Inflammatory macrophage treated with lipopolysaccharide for 1 hour (primary cell): Measurements from ENCODE around the gene SLC9C1.
A peak's percentile ranks its signal among the peaks of the same experiment; 100 is the strongest.
"Not testable (repeated sequence)": the region's sequence is repeated elsewhere in the genome, so short reads cannot be mapped to it uniquely, and the experiment has no call there.

Source experiments
- DNase-seq, 2 donors: peaks; one replicate each; pipeline ENCODE4 v3.0.0-alpha.2; 2020 to 2022

SLC9C1 gene

DNA sequence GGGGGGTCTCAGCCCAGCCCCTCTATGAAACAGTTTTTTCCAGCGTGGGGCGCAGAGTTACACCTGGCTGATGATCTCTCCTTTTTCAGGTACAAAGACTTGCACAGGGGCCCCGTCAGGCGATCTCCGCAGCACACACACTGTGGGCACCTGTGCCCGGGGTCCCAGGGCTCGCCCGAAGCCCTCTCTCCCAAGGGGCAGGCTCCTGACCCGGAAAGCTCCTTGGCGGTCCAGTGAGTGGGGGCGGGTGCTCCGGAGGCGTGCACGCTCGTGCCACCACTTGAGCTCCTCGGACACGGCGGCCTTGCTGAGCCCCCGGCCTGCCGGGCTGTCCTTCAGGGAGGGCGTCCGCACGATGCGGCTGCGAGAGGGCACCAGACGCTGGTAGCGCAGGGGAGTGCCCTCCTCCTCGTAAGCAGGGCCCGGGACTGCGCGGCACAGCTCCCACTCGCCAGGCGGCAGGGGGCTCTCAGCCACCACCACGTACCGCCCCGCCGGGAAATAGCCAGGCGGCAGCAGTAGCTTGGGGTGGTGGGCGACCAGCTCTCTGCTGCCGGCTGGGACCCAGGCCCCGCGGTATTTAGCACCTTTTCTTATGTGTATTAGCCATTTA is 108.5 kb downstream of the SLC9C1 start:
- DNase-seq = not testable (repeated sequence)

DNA sequence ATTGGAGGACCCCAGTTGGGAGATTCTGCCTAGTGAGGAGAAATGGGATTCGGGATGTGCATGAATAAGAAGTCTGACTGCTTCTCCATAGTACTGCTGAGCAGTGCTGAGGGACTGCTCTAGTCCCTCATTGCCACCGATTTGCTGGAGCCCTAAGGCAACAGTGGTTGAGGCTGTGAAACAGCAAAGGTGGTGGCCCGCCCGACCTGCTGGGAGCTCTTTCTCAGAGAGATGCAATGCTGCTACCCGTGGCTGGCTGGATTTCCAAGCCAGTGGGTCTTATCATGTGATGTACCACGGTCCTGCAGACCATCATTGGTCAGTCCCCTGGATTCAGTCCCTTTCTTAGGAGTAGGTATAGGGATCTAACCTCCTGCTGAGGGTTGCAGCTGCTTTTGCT is 118.4 kb downstream of the SLC9C1 start:
- no peak for DNase-seq

- DNase-seq = no peak
Measured at GRCh38 chr3:112175037-112175436, 119.0 kb downstream of the SLC9C1 start.

DNA sequence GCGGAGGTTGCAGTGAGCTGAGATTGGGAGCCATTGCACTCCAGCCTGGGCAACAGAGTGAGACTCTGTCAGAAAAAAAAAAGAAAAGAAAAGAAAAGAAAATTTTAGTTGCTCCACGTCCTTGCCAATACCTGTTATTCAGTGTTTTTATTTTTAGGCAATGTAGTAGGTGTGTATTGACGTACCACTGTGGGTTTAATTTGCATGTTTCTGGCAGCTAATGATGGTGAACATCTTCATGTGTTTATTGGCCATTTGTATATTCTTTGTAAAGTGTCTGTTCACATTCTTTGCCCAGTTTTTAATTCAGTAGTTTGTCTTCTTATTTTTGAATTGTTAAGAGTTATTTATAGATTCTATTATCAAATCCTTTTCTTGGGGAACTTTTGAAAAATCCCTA is 122.9 kb downstream of the SLC9C1 start:
- DNase-seq = no peak

DNA sequence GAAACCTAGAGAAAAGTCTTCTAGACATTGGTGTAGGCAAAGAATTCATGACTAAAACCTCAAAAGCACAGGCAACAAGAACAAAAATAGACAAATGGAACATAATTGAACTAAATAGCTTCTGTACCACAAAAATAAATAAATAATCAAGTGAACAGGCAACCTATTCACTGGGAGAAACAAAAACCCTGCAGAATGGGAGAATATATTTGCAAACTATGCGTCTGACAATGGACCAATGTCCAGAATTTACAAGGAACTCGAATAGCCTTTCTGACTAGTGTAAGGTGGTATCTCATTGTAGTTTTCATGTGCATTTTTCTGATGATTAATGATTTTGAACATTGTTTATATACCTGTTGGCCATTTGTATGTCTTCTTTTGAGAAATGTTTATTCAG is 124.0 kb downstream of the SLC9C1 start:
- no peak for DNase-seq

- DNase-seq = no peak
Measured at GRCh38 chr3:112167758-112168157, 126.3 kb downstream of the SLC9C1 start.

DNA sequence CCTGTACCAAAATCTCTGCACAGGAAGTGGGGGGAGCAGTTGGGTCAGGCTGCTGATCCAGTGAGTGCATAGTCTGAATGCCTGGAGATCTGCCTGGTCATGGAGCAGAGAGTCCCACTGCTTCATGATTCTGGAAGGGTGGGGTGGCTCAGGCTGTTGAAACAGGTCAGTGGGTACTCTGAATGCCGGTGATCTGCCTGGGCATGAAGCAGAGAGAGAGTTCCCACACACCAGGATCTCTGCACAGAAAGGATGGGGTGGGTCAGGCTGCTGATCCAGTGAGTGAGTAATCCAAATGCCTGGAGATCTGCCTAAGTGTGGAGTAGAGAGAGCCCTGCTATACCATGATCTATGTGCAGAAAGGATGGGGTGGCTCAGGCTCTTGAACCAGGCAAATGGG is 144.9 kb downstream of the SLC9C1 start:
- no peak for DNase-seq

DNA sequence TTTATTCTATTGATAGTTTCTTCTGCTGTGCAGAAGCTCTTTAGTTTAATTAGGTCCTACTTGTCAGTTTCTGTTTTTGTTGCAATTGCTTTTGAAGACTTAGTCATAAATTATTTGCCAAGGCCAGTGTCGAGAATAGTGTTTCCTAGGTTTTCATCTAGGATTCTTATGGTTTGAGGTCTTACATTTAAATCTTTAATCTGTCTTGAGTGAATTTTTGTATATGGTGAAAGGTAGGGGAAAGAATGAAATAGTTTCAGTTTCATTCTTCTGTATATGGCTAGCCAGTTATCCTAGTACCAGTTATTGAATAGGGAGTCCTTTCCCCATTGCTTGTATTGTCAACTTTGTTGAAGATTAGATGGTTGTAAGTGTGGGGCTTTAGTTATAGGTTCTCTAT is 150.3 kb downstream of the SLC9C1 start:
- no peak for DNase-seq

- no peak for DNase-seq
Measured at GRCh38 chr3:112143251-112143650, 150.8 kb downstream of the SLC9C1 start.

DNA sequence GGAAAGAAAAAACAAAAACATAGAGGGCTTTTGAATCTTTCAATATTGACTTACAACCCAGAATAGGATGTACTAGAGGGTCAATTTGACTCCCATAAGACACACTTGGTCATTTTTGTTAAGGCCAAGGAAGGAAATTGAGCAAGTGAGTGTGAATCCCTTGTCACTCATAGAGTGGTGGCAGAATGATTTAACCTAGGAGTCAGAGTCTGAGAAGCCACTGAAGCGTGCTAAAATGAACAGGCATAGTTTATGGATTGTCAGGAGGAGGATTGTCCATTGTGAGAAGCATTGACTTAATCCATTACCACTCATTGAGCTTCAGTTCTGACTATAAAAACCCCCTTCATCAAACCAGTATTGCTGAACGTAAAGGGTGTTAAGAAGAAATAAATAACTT is 152.7 kb downstream of the SLC9C1 start:
- no peak for DNase-seq

DNA sequence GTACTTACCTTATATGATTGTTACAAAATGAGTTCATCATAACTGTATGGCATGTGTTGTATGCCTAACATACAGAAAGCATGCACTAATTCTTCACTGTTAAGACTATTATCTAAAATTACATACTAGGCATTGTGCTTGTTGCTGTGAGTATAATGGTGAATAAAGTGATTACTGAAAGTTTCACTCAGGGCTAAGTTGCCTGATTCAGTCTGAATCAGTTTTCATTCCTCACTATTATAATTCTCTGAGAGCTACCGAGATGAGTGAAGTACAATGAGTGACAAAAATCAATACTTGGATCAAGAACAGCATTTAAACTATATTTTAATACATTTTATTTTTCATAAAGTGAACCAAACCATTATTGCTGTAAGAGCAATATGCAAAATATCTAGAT is 153.4 kb downstream of the SLC9C1 start:
- DNase-seq = no peak

- DNase-seq = no peak
Measured at GRCh38 chr3:112138219-112138969, 155.6 kb downstream of the SLC9C1 start.

DNA sequence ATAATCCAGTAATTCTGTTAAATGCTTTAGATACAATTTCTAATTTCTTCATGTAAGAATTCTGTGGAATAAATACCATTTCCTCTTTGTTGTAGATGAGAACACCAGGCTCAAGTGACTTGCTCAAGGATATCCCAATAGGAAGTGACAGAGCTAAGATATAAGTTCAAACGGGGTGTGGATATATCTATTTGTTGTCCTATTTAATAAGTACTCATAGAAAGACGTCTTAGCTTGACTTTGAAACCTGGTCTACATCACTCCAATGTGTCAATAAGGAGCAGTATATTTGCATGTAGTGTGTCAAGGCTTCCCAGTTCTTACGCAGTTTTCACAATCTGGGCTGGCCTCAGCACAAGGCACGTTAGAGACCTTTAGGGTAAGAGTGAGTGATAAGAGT is 156.2 kb downstream of the SLC9C1 start:
- DNase-seq = peak; percentile 29

DNA sequence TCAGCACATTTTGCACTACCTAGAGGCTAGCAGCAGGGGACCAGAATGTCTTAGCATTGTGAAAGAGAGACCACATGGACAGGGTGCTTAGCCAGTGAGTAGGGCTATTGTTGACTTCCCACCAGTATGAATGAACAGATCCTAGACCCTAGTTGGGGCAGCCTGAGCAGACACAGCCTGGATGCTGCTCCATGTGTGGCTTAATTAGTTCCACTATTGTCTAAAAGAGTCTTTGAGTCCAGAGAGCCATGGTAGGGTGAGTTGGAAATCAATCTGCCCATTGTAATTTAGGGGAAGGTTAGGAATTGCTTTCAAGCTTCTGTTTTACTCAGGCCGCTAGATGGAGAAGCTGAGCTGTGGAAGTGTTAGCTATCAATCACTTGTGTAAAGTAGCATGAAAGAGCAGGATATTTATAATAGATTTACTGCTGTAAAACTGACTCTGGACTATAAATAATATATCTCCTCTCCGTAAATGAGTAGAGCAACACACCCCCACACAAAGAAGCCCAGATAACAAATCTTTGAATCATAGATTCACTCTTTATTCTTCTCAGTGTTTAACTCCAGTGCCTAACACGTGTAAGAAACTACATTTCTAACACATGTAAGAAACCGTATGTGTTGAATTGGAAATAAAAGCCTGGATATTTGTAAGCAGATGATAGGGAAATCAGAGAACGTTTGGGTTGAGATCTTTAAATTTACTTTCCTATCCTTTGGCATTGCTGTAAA is 156.9 kb downstream of the SLC9C1 start:
- DNase-seq = peak; percentile 43 to 65

DNA sequence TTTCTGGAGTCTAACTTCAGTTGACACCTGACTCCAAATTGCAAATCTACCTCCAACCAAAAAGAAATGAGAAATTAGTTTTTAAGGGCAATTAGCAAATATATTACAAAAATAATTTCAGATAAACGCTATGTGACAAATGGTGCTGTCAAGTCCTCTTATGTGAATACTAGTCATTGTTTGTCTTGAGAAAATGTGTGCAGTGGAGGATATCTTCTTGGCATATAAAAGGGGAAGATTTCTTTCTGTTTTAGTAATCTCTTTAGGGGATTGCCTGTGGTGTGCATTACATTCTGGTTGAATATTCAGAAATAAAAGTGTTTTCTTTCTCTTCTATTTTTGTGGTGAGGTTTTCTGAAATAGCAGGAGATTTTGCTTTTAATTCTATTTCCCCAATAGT is 158.0 kb downstream of the SLC9C1 start:
- DNase-seq = no peak

DNA sequence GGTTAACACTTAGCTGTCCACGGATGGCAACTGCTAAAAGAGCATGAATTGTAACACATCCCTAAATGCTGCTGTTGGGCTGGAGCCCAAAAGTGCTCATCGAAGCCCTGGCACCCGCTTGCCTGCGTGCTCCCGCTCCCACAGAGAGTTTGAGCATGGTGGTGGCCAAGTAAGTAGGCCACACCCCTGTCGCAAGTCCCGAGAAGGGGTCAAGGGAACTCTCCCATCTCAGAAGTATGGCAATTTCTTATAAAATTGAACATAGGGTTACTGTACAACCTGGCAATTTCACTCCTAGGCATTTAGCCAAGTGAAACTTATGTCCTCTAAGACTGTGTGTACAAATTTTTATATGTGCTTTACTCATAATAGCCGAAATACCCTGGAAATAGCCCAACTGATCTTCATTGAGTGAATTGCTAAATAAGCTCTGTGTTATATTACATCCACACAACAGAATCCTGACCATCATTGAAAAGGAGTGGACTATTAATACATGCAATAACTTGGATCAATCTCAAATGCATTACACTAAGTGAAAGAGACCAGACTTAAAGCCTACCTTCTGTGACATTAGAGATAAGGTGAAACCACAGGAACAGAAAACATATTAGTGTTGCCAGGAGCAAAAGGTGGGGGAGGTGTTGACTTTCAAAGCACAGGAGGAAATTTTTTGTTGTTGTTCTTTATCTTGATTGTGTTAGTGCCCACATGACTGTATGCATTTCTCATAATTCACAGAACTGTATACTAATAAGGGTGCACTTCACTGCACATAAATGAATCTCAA is 159.5 kb downstream of the SLC9C1 start:
- DNase-seq = no peak

- DNase-seq = no peak
Measured at GRCh38 chr3:112133626-112134334, 160.2 kb downstream of the SLC9C1 start.

- DNase-seq = peak; percentile 65 to 67
Measured at GRCh38 chr3:112132975-112133448, 161.0 kb downstream of the SLC9C1 start, which contains the start of gene GCSAM. GCSAM (minus strand) TSS chr3:112133248; CDS start chr3:112133120, 128 bp downstream.

DNA sequence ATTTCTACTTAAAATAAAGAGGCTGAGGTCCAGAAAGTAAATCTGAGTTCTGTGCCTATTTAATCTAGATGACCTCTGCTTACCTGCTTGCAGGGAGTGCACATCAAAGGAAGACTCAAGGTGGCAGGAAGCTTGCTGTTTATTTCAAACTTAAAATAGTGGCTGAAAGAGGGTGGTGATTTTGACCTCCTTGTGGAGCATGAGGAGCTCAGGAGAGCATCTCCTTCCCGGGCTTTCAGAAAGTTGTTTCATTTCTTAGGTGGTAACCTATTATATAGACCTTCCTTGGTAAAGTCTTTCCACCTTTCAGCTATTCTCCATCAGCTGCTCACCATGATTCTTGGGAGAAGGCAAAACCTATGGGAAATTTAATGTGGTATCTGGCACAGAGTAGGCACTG is 161.5 kb downstream of the SLC9C1 start:
- DNase-seq = no peak

DNA sequence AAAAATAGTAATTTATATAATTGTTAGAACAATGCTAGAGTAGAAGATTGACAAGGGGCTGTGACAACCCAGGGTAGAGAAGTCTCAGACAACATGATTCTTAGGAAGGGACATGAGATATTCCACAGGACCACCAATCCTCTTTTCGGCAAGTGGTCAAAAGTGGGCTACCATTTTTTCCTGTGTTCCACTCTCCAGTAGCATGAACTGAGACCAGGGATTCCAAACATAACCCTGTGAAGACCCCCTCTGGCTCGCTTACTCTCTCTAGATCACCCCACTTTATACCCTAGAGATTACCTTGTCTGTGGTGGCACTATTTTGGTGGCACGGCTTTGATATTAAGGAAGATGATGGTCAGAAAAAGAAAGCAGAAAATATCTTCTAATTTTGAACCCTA is 161.9 kb downstream of the SLC9C1 start:
- DNase-seq = no peak

- no peak for DNase-seq
Measured at GRCh38 chr3:112131111-112131510, 162.9 kb downstream of the SLC9C1 start.

GRCh38 chr3:112130638-112130993 is 163.4 kb downstream of the SLC9C1 start:
- no peak for DNase-seq
